HG02571 (cell line): ENCODE data around the gene MED26.
A peak's percentile ranks its signal among the peaks of the same experiment; 100 is the strongest.

ENCODE experiments used
- ATAC-seq: cut with Tn5 transposase; IDR thresholded peaks from one replicate; pipeline ENCODE4 v1.9.1; 2021; ENCODE audit warnings: mild to moderate bottlenecking, moderate library complexity; ENCODE audit not compliant: unreplicated experiment

MED26 gene

GRCh38 chr19:16650821-16651220 is 22.8 kb upstream of the MED26 start:
- no peak for ATAC-seq

- no peak for ATAC-seq
Measured at GRCh38 chr19:16649734-16650133, 21.7 kb upstream of the MED26 start.

GRCh38 chr19:16645140-16645539 is 17.1 kb upstream of the MED26 start:
- ATAC-seq: no peak

GRCh38 chr19:16641695-16642094 is 13.7 kb upstream of the MED26 start:
- no peak for ATAC-seq

GRCh38 chr19:16640951-16641350 is 12.9 kb upstream of the MED26 start:
- no peak for ATAC-seq

- ATAC-seq: no peak
Measured at GRCh38 chr19:16638666-16639065, 10.7 kb upstream of the MED26 start.

- no peak for ATAC-seq
Measured at GRCh38 chr19:16637535-16637934, 9.5 kb upstream of the MED26 start.

- ATAC-seq: no peak
Measured at GRCh38 chr19:16631465-16631864, 3.5 kb upstream of the MED26 start.

- no peak for ATAC-seq
Measured at GRCh38 chr19:16628984-16629691, 1.1 kb upstream of the MED26 start.

GRCh38 chr19:16627928-16628182 is 149 bp downstream of the MED26 start:
- no peak for ATAC-seq

- peak; percentile 3 for ATAC-seq
Measured at GRCh38 chr19:16627193-16627927, 644 bp downstream of the MED26 start.

GRCh38 chr19:16626796-16627192 is 1.2 kb downstream of the MED26 start:
- no peak for ATAC-seq

GRCh38 chr19:16625163-16625958 is 2.6 kb downstream of the MED26 start:
- ATAC-seq: no peak

- no peak for ATAC-seq
Measured at GRCh38 chr19:16624236-16624635, 3.8 kb downstream of the MED26 start.

GRCh38 chr19:16623576-16623975 is 4.4 kb downstream of the MED26 start:
- no peak for ATAC-seq

- ATAC-seq: no peak
Measured at GRCh38 chr19:16623066-16623465, 4.9 kb downstream of the MED26 start.

- no peak for ATAC-seq
Measured at GRCh38 chr19:16621165-16621800, 6.7 kb downstream of the MED26 start.

- no peak for ATAC-seq
Measured at GRCh38 chr19:16620584-16620983, 7.4 kb downstream of the MED26 start.

- ATAC-seq: no peak
Measured at GRCh38 chr19:16620018-16620417, 8.0 kb downstream of the MED26 start.

- ATAC-seq: no peak
Measured at GRCh38 chr19:16619457-16619856, 8.5 kb downstream of the MED26 start.

GRCh38 chr19:16618248-16618647 is 9.8 kb downstream of the MED26 start:
- no peak for ATAC-seq

GRCh38 chr19:16615808-16616207 is 12.2 kb downstream of the MED26 start:
- ATAC-seq: no peak
